GM18507 (cell line): ENCODE data around the gene NME4.
"Not testable (repeated sequence)": the region's sequence is repeated elsewhere in the genome, so short reads cannot be mapped to it uniquely, and the experiment has no call there.

Source experiments
- DNase-seq: peaks from one replicate; pipeline ENCODE4 v3.0.0; 2011; ENCODE audit warnings: low read depth; ENCODE audit not compliant: insufficient read length; ENCODE audit errors: extremely low spot score
- FAIRE-seq: peaks from 2 replicates; lab custom pipeline; 2011; peaks lifted over from hg19 to GRCh38; lab: Jason Lieb, UNC

Gene NME4

DNA sequence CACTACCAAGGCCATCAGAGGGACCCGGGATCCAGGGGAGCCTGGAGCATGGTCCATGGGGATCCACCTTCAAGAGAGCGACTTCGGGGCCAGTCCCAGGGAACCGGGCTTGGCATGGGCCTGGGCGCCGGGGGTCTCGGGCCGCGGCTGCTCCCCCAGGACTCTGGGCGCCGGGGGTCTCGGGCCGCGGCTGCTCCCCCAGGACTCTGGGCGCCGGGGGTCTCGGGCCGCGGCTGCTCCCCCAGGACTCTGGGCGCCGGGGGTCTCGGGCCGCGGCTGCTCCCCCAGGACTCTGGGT, 34.3 kb upstream of the NME4 start:
- FAIRE-seq, DNase-seq: not testable (repeated sequence)

DNA sequence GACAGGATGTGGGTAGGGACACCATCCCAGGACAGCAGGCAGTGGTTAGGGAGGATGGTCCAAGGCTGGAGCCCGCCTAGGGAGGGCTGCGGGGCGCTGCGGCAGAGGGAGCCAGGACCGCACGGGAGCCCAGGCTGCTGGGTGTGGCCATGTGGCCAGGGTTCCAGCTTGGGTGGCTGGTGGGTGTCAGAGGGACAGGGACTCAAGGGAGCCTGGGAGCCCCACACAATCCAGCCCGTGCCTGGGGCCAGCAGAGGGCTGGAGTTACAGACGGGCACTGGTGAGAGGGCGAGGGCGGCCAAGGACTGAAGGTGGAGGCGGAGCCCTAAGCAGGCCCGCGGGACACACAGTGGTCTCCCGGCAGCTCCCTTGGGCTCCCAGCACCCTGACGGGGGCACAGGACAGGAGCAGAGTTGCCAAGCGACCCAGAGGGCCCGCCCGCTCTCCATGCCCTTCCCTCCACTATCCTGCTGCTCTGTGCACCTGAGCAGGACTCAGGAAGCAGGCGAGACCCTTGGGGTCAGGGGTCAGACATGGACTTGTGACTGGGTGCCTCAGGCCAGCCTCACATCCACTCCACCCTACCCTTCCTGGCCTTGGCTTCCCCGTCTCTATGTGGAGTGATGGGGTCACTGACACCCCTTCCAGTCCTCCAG, 33.8 kb upstream of the NME4 start:
- DNase-seq (no peak), FAIRE-seq (no peak)

- no peak for FAIRE-seq
These were observed 33.1 kb upstream of the NME4 start for GRCh38 chr16:363766-364490.

GRCh38 chr16:364595-365491, 32.2 kb upstream of the NME4 start:
- FAIRE-seq (no peak), DNase-seq (no peak)

More at GRCh38 chr16:363766-364490, 33.1 kb upstream of the NME4 start:
- DNase-seq, result no peak

DNA sequence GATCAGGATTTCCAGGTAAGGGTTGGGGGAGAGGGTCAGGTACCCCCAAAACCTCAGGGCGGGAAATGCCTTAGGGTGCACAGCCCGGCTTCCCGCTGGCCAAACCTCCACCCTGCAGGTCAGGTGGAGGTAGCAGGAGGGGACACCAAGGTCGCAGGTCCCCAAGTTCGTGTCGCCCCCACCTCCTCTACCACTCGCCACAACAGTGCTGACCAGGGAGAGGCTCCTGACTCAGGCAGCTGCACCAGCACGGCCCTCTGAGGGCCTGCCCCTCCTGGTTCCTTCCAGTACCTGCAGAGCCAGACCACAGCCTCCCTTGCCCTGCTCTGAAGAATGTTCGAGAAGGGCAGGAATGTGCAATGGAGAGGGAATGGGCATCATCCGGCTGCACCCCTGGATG, 30.5 kb upstream of the NME4 start:
- DNase-seq (no peak), FAIRE-seq (no peak)

DNA sequence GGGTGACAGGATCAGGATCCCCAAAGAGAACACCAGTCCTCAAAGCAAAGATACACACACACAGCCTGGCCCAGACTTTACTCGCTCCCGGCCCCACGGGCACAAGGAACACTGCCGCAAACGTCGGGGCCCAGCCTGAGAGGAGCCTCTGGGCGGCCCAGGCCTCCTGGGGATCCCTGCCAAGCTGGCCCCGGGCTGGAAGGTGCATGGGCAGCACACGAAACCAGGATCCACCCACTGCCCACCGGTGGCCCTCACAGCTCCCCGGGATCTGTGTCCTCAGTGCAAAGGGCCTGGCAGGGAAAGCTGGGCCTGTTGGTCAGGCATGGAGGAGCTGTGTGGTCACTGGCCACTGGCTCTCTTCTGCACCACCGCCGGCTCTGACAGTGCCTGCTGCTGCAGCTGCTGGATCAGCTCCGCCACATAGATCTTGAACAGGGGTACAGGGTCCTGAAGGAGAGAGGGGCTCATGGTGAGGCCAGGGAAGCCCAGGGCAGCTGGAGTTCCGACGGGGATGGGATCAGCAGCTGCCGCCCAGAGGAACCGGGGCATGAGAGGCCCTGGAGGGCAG, 29.6 kb upstream of the NME4 start:
- DNase-seq (no peak), FAIRE-seq (no peak)

- DNase-seq (no peak), FAIRE-seq (no peak)
These were observed 28.4 kb upstream of the NME4 start for GRCh38 chr16:368388-369158.

- DNase-seq (no peak), FAIRE-seq (no peak)
These were observed 27.6 kb upstream of the NME4 start for GRCh38 chr16:369275-369865.

GRCh38 chr16:369866-370436, 27.0 kb upstream of the NME4 start:
- DNase-seq (no peak), FAIRE-seq (no peak)

DNA sequence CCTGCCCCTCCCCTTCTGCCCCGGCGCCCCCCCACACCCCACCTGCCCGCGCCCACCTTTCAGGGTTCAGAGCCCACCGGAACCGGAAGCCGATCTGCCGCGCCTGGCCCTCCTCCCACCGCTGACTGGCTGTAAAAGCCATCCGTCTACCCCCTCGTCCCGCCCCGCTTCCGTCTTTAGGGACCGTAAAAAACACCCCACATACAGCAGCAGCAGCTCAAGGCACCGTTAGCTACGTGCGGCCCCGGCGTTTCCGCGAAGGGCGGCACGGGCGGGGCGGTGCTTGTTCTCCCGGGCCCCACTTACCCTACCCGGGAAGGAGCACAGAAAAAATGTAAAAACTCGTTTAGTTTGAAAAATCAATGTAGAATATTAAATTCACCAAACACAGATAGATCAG, 26.6 kb upstream of the NME4 start, which contains the start of gene MRPL28:
Gene MRPL28, minus strand, starts transcription at position 96 of the 400 bp plus-strand sequence. CDS start 320 bp downstream, outside the sequence.
- peak; percentile 98 for DNase-seq
- peak; percentile 96 for FAIRE-seq

- DNase-seq (no peak), FAIRE-seq (no peak)
These were observed 26.0 kb upstream of the NME4 start for GRCh38 chr16:370979-371514.

- DNase-seq (no peak), FAIRE-seq (no peak)
These were observed 25.3 kb upstream of the NME4 start for GRCh38 chr16:371515-372301.

- no peak for FAIRE-seq
These were observed 24.6 kb upstream of the NME4 start for GRCh38 chr16:372302-372983.

GRCh38 chr16:373020-373598, 23.9 kb upstream of the NME4 start:
- FAIRE-seq (no peak), DNase-seq (no peak)

More at GRCh38 chr16:372302-372983, 24.6 kb upstream of the NME4 start:
- DNase-seq, result no peak

DNA sequence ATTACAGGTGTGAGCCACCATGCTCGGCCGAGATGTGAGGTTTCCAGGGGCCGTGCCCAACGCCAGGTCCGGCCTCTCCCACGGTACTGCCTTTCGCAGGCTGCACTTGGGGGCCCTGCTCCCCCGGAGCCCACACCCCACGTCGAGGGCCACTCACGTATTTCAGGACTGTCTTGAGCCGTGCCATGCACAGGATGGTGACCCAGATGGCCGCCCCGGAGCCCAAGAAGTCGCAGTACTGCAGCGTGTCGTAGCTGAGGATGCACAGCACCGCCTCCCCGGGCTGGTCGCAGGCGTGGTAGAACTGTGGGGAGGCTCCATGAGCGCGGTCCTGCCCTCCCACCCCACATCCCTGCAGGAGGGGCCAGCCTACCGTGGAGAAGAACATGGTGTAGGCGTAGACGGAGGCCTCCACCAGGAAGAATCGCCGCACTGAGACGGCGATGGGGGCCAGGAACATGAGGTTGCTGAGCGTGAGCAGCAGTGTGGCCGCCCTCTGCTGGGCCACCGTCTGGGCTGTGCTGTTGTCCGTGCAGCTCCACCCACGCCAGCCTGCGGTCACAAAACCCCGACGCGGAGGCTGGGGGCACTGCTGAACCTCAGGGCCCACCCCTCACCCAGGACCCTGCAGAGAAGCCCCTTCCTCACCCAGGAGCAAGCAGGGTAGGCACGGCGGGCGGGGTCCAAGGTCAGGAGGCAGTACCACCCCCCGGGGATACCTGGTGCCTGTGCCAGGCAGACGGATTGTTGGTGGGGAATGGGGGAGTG, 23.0 kb upstream of the NME4 start:
- FAIRE-seq (no peak), DNase-seq (no peak)

DNA sequence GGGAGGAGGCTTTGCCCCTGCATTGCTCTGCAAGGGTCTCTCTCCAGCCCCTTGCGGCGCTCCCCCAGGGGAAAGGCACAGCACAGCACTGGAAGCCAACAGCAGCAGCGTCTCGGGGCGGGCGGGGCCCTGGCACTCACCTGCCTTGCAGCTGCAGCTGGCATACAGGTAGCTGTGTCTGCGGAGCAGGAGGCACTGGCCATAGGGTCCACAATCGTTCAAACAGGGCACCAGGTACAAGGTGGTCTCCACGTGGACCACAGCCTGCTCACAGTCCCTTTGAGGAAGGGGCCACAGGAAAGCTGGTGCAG, 22.4 kb upstream of the NME4 start:
- no peak for FAIRE-seq

More for the DNA sequence above, 22.4 kb upstream of the NME4 start:
- DNase-seq, result no peak
